Keratinocyte (primary cell): ENCODE results near the gene ZC3H18. TPM values are rescaled to one million over a fixed set of nuclear protein-coding genes. Genes with fewer than 3 reads are reported as not detected.
A peak's percentile ranks its signal among the peaks of the same experiment; 100 is the strongest.

Experiments used
- DNase-seq: peaks from one replicate; pipeline ENCODE4 v3.0.0-alpha.2; 2011; ENCODE audit warnings: low read depth, missing footprints, low spot score
- FAIRE-seq: peaks from 2 replicates; lab custom pipeline; 2011; peaks lifted over from hg19 to GRCh38; lab: Jason Lieb, UNC
- H2AFZ ChIP-seq: 2 replicates; pipeline ENCODE4 v1.6.0; 2012; ENCODE audit warnings: low read length, control low read depth, inconsistent platforms; ENCODE audit not compliant: control insufficient read depth
- H3K27ac ChIP-seq: 2 replicates; pipeline ENCODE4 v1.5.1; 2011; ENCODE audit warnings: low read length; ENCODE audit not compliant: control insufficient read depth, insufficient read depth
- H3K27me3 ChIP-seq: 3 replicates; pipeline ENCODE4 v1.6.0; 2011; ENCODE audit warnings: low read length; ENCODE audit not compliant: control insufficient read depth, insufficient read depth; ENCODE audit errors: extremely low read depth
- H3K36me3 ChIP-seq, 2 experiments: 2 replicates in 1 of 2; 3 replicates in 1 of 2; pipeline ENCODE4 v1.5.1; 2011; ENCODE audit warnings: low read length in 2 of 2, mild to moderate bottlenecking in 1 of 2; ENCODE audit not compliant: control insufficient read depth in 2 of 2, insufficient read depth in 2 of 2; ENCODE audit errors: extremely low read depth in 1 of 2
- H3K4me1 ChIP-seq: 3 replicates; pipeline ENCODE4 v1.5.1; 2011; ENCODE audit warnings: low read length; ENCODE audit not compliant: control insufficient read depth, insufficient read depth; ENCODE audit errors: extremely low read depth
- H3K4me2 ChIP-seq: 3 replicates; pipeline ENCODE4 v1.6.0; 2011; ENCODE audit warnings: low read depth, low read length; ENCODE audit not compliant: control insufficient read depth, insufficient read depth; ENCODE audit errors: extremely low read depth
- H3K4me3 ChIP-seq, 3 experiments: fragments of 200-600 bp in 1 of 3; sonication (generic) in 1 of 3; 2 replicates in 2 of 3; 3 replicates in 1 of 3; pipeline ENCODE4 v1.5.1; 2011 to 2016; ENCODE audit warnings: low read length in 3 of 3, mild to moderate bottlenecking in 3 of 3, control low read depth in 2 of 3, inconsistent platforms in 1 of 3, low read depth in 1 of 3, mixed read lengths in 1 of 3, mixed run types in 1 of 3, moderate library complexity in 1 of 3; ENCODE audit not compliant: control insufficient read depth in 2 of 3, insufficient read depth in 2 of 3; ENCODE audit errors: extremely low read depth in 1 of 3
- H3K79me2 ChIP-seq: 2 replicates; pipeline ENCODE4 v1.6.0; 2012; ENCODE audit warnings: low read length; ENCODE audit not compliant: control insufficient read depth, insufficient read depth
- H3K9ac ChIP-seq: 3 replicates; pipeline ENCODE4 v1.6.0; 2011; ENCODE audit warnings: low read length; ENCODE audit not compliant: control insufficient read depth, insufficient read depth; ENCODE audit errors: extremely low read depth
- H3K9me1 ChIP-seq: 3 replicates; pipeline ENCODE4 v1.6.0; 2011; ENCODE audit warnings: low read length; ENCODE audit not compliant: control insufficient read depth, insufficient read depth; ENCODE audit errors: extremely low read depth
- H3K9me3 ChIP-seq: 2 replicates; pipeline ENCODE4 v1.5.1; 2012; ENCODE audit warnings: low read depth, low read length; ENCODE audit not compliant: control insufficient read depth
- H4K20me1 ChIP-seq: 3 replicates; pipeline ENCODE4 v1.6.0; 2011; ENCODE audit warnings: low read length; ENCODE audit not compliant: control insufficient read depth, insufficient read depth; ENCODE audit errors: extremely low read depth
- EZH2 ChIP-seq: IDR thresholded peaks from one replicate; pipeline ENCODE4 v1.6.1; 2012; ENCODE audit warnings: inconsistent platforms, mild to moderate bottlenecking, low read length, moderate library complexity
- dilution Hi-C: fragments of 300-500 bp; cut with MboI; formaldehyde crosslinking; loops from one replicate; pipeline ENCODE4 v1.7.0; 2020; ENCODE audit warnings: low sequenced_read_pairs; ENCODE audit not compliant: extremely low pct_ligation_motif_present
- polyA plus RNA-seq, 5 experiments: library from polyadenylated mRNA; depleted of rRNA in 3 of 5; stranded (reverse) in 3 of 5; stranded (forward) in 1 of 5; unstranded in 1 of 5; fragments of >200 nt; gene quantifications; 1 replicate in 1 of 5; 2 replicates in 3 of 5; 3 replicates in 1 of 5; pipeline versions ENCODE4 v1.2.1 to v1.2.3, GENCODE V29; 2011 to 2012; ENCODE audit warnings: missing spikeins in 2 of 5, low read depth in 1 of 5, low replicate concordance in 1 of 5
- TF ChIP-seq, protein P1 (sequence below), 3 experiments: IDR thresholded peaks in 1 of 3; conservative IDR thresholded peaks in 1 of 3; optimal IDR thresholded peaks in 1 of 3; 2 replicates in 2 of 3; 3 replicates in 1 of 3; pipeline versions ENCODE3 to v1.5.1; 2011; ENCODE audit warnings: low read length in 3 of 3, mild to moderate bottlenecking in 3 of 3, moderate library complexity in 2 of 3, control low read depth in 1 of 3, inconsistent platforms in 1 of 3; ENCODE audit not compliant: insufficient read depth in 2 of 3; ENCODE audit errors: extremely low read depth in 1 of 3

The ZC3H18 gene
- polyA plus RNA-seq, 1 donor (not counting 4 experiments of a cell fraction or from before 2014, with no cell fraction given) = 7.5 TPM

DNA sequence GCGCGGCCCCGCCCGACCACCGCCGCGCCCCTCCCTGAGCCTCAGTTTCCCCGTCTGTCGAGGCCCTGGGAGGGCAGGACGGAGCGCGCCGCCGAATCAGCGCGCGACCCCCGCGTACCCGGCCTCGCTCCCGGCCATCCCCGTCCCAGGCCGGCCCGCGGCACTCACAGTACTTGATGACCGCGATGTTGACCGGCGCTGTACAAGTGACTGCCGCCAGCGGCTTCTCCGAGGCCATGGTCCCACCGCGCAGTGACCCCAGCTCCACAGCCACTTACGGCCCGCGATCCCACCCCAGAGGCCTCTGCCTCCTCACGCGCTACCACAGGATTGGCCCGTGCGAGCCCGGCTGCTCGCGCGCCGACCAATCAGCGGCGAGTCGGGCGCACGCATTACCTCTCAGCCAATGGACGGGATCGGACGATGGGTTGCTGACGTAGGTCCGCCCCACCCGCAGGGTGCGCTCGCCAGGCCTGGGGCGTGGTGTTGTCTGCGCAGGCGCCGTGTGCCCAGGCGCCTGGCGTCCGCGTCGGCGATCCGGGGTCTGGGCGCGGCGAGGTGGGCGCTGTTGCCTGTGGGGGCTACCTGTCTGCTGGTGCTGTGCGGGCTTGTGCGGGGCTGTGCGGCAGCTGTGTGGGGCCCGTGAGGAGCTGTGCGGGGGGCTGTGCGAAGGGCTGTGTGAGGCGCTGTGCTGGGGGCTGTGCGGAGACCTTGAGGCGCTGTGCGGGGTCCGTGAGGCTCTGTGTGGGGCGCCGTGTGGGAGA lies 92.8 kb downstream of the ZC3H18 start, which contains the start of gene MVD:
MVD (minus strand) TSS at position 249 of the 764 bp plus-strand sequence; CDS start at position 238, 11 bp downstream.
- TF ChIP-seq EZH2 = no peak
- TF ChIP-seq, protein P1, sequence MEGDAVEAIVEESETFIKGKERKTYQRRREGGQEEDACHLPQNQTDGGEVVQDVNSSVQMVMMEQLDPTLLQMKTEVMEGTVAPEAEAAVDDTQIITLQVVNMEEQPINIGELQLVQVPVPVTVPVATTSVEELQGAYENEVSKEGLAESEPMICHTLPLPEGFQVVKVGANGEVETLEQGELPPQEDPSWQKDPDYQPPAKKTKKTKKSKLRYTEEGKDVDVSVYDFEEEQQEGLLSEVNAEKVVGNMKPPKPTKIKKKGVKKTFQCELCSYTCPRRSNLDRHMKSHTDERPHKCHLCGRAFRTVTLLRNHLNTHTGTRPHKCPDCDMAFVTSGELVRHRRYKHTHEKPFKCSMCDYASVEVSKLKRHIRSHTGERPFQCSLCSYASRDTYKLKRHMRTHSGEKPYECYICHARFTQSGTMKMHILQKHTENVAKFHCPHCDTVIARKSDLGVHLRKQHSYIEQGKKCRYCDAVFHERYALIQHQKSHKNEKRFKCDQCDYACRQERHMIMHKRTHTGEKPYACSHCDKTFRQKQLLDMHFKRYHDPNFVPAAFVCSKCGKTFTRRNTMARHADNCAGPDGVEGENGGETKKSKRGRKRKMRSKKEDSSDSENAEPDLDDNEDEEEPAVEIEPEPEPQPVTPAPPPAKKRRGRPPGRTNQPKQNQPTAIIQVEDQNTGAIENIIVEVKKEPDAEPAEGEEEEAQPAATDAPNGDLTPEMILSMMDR (optimal IDR thresholded peaks at IDR 0.05 in 1 of 3, IDR thresholded peaks at IDR 0.05 in 1 of 3, conservative IDR thresholded peaks at IDR 0.05 in 1 of 3; ENCODE audit: extremely low read depth in 1 of 3, insufficient read depth in 2 of 3, low read length in 3 of 3) = no peak
- no peaks in the 10 kb centered on the region for H3K9me3 ChIP-seq
- peak within 1 kb of the TSS; percentile 76 to 96 (median 84) for H3K4me3 ChIP-seq
- no peaks in the 10 kb centered on the region for H3K27me3 ChIP-seq
- H3K9ac ChIP-seq = peak within 1 kb of the TSS; percentile 84
- peaks cover 55% of the 10 kb centered on the region for H3K79me2 ChIP-seq
- peaks cover 4 to 10% of the 10 kb centered on the region in 2 experiments for H3K36me3 ChIP-seq
- peak within 1 kb of the TSS; percentile 82 for H3K27ac ChIP-seq
- dilution Hi-C loops = loop anchor here (25.0 kb wide), 1 partner anchor 99 kb away; no protein-coding TSS in a partner anchor
- H3K4me1 ChIP-seq = peaks cover 19% of the 10 kb centered on the region
- peak; percentile 86 for DNase-seq
- H4K20me1 ChIP-seq = peaks cover 11% of the 10 kb centered on the region
- peak within 1 kb of the TSS; percentile 63 for H2AFZ ChIP-seq
- H3K9me1 ChIP-seq = no peaks in the 10 kb centered on the region
- peak; percentile 53 for FAIRE-seq
- H3K4me2 ChIP-seq = peak within 1 kb of the TSS; percentile 86

DNA sequence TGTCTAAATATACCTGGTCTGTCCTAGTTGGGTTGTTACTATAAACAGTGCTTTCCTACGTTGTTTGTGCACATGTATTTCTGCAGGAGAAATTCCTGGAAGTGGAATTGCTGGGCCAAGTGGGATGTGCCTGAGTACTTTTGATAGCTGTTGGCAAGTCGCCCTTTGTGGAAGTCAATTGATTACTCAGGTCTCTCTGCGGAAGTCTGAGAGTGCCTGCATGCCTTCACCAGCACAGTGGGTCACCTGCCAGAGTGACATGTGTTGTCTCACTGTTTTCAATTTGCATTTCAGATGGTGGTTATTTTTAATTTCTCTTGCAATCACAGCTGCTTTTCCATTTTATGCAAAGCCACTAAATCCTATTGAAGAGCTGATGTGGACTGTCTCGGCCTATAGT lies 94.9 kb downstream of the ZC3H18 start:
- no peaks in the 10 kb centered on the region for H3K27me3 ChIP-seq
- H3K9me1 ChIP-seq = no peaks in the 10 kb centered on the region
- H3K4me3 ChIP-seq = no peak overlapping the region
- peaks cover 35% of the 10 kb centered on the region for H3K79me2 ChIP-seq
- TF ChIP-seq, protein P1 (optimal IDR thresholded peaks at IDR 0.05 in 1 of 3, IDR thresholded peaks at IDR 0.05 in 1 of 3, conservative IDR thresholded peaks at IDR 0.05 in 1 of 3; ENCODE audit: extremely low read depth in 1 of 3, insufficient read depth in 2 of 3, low read length in 3 of 3) = no peak
- TF ChIP-seq EZH2 = no peak
- H3K9ac ChIP-seq = no peak overlapping the region
- no peak overlapping the region for H3K27ac ChIP-seq
- FAIRE-seq = no peak
- dilution Hi-C loops = loop anchor here (25.0 kb wide), 1 partner anchor 97 kb away; no protein-coding TSS in a partner anchor
- no peaks in the 10 kb centered on the region for H3K9me3 ChIP-seq
- peaks cover 2% of the 10 kb centered on the region for H4K20me1 ChIP-seq
- peaks cover 19% of the 10 kb centered on the region for H3K4me1 ChIP-seq
- no peak for DNase-seq
- peaks cover under 1 to 3% of the 10 kb centered on the region in 2 experiments for H3K36me3 ChIP-seq
- peak overlapping the region; percentile 13 for H3K4me2 ChIP-seq
- H2AFZ ChIP-seq = no peak overlapping the region
